GM12878 (cell line): Measurements from ENCODE around the gene AXDND1. TPM values are rescaled to one million over a fixed set of nuclear protein-coding genes. Genes with fewer than 3 reads are reported as not detected.

Experiments used
- BCL3 ChIP-seq: IDR thresholded peaks from 2 replicates; pipeline ENCODE4 v1.6.1; 2011; ENCODE audit warnings: borderline replicate concordance, low read depth, mild to moderate bottlenecking, moderate library complexity, low read length; ENCODE audit not compliant: insufficient read depth, poor library complexity, severe bottlenecking
- BCLAF1 ChIP-seq: fragments of 450-650 bp; IDR thresholded peaks from 2 replicates; pipeline ENCODE4 v1.6.1; 2017; ENCODE audit warnings: antibody characterized with exemption, mild to moderate bottlenecking, moderate library complexity
- CEBPZ ChIP-seq: fragments of 150-350 bp; IDR thresholded peaks from 2 replicates; pipeline ENCODE4 v1.6.1; 2016; ENCODE audit warnings: low read depth, low read length
- CHD1 ChIP-seq: IDR thresholded peaks from 2 replicates; pipeline ENCODE4 v1.6.1; 2012; ENCODE audit warnings: low read depth, low read length, improper control_type of control experiment
- EED ChIP-seq: sonication (generic); IDR thresholded peaks from 2 replicates; pipeline ENCODE4 v1.6.1; 2016; ENCODE audit warnings: antibody characterized with exemption, low read depth
- ELK1 ChIP-seq: IDR thresholded peaks from 2 replicates; pipeline ENCODE4 v1.6.1; 2012; ENCODE audit warnings: low read depth, low read length, improper control_type of control experiment
- IRF4 ChIP-seq: IDR thresholded peaks from 2 replicates; pipeline ENCODE4 v1.6.1; 2011; ENCODE audit warnings: low read depth, low read length
- KDM1A ChIP-seq: fragments of 200-600 bp; sonication (generic); IDR thresholded peaks from 2 replicates; pipeline ENCODE4 v1.6.1; 2016; ENCODE audit warnings: borderline replicate concordance
- PML ChIP-seq: IDR thresholded peaks from 2 replicates; pipeline ENCODE4 v1.6.1; 2012; ENCODE audit warnings: low read length, inconsistent platforms
- polyA plus RNA-seq, 11 experiments: library from polyadenylated mRNA; depleted of rRNA in 4 of 11; unstranded in 6 of 11; stranded (reverse) in 5 of 11; fragments of >200 nt; fragmentation: Nextera tagmentation in 4 of 11; fragmentation: Illumina TruSeq in 1 of 11; extraction: Ambion mirVana in 4 of 11; extraction: Trizol in 1 of 11; gene quantifications; 1 replicate in 1 of 11; 2 replicates in 10 of 11; pipeline versions ENCODE4 v1.2.1 to v1.2.3, GENCODE V29; 2011 to 2016; ENCODE audit warnings: inconsistent platforms in 2 of 11, missing spikeins in 2 of 11, low read depth in 1 of 11
- total RNA-seq, 4 experiments: library from RNA; depleted of rRNA in 3 of 4; stranded (reverse); fragments of >200 nt in 3 of 4; fragmentation: Illumina TruSeq in 1 of 4; extraction: Trizol in 1 of 4; gene quantifications; 2 replicates each; pipeline versions ENCODE4 v1.2.1 to v1.2.3, GENCODE V29; 2013 to 2021

The AXDND1 gene
- total and polyA plus RNA-seq, 10 of the 15 experiments (the other 5 are each of a cell fraction or from before 2014, with no cell fraction given) = 0.12 to 0.84 (median 0.42) TPM

GRCh38 chr1:179385510-179385909, 19.7 kb downstream of the AXDND1 start (continued):
- TF ChIP-seq BCL3 = no peak
- TF ChIP-seq PML = no peak
- no peak for TF ChIP-seq CEBPZ
- TF ChIP-seq KDM1A = no peak
- TF ChIP-seq BCLAF1 = no peak
- TF ChIP-seq IRF4 = no peak
- TF ChIP-seq EED = no peak
- no peak for TF ChIP-seq ELK1
- no peak for TF ChIP-seq CHD1
